A549 treated with AZD9567 at 1 μM for 4 hours (cell line): ENCODE results near the gene GPR150. TPM values are rescaled to one million over a fixed set of nuclear protein-coding genes. Genes with fewer than 3 reads are reported as not detected.

Experiments
- total RNA-seq: library from RNA; stranded (reverse); fragments of 200-300 nt; extraction: Qiagen RNA extraction; gene quantifications from 5 replicates; pipeline ENCODE4 v1.2.3, GENCODE V29; 2022; ENCODE audit not compliant: insufficient read depth

The GPR150 gene
- 0.10 to 0.97 TPM (median 0.20 TPM) in 5 replicates for total RNA-seq

GRCh38 chr5:95620030-95620869 is at the start of gene GPR150:
Gene GPR150, plus strand, starts transcription at chr5:95620087. Its CDS starts 189 bp downstream, at chr5:95620276.

GRCh38 chr5:95646569-95647431 is 26.9 kb downstream of the GPR150 start, which contains the start of gene RFESD:
Gene RFESD, plus strand, starts transcription at chr5:95646777. Its CDS starts 5,495 bp downstream, at chr5:95652272.

Other genes with a start within 250 kb of the GPR150 start
- not detected in 5 replicates for gene FAM81B, start 228.7 kb upstream of the GPR150 start, total RNA-seq
- 19.6 to 27.3 TPM (median 23.2 TPM) in 5 replicates for gene SKIC3, start 65.1 kb upstream of the GPR150 start, total RNA-seq
- 5.7 to 8.4 TPM (median 7.4 TPM) in 5 replicates for gene ARSK, start 65.0 kb upstream of the GPR150 start, total RNA-seq
- 1.6 to 2.5 TPM (median 2.0 TPM) in 5 replicates for gene RFESD, start 26.7 kb downstream of the GPR150 start, total RNA-seq
- gene SPATA9, start 62.9 kb downstream of the GPR150 start, total RNA-seq, result 0.16 to 0.17 TPM in 2 of 5 replicates, not detected in the others
- 6.6 to 10.0 TPM (median 9.6 TPM) in 5 replicates for gene RHOBTB3, start 111.2 kb downstream of the GPR150 start, total RNA-seq
- 59.4 to 78.4 TPM (median 67.6 TPM) in 5 replicates for gene GLRX, start 202.6 kb downstream of the GPR150 start, total RNA-seq